ENCODE data around the gene SYT9.
A peak's percentile ranks its signal among the peaks of the same experiment; 100 is the strongest.
"Not testable (repeated sequence)": the region's sequence is repeated elsewhere in the genome, so short reads cannot be mapped to it uniquely, and the experiment has no call there.

Gene SYT9

GRCh38 chr11:7501894-7502293 is 250.2 kb downstream of the SYT9 start:
- no peak for DNase-seq (ENCODE audit: low read depth)

GRCh38 chr11:7506243-7506642 is 254.5 kb downstream of the SYT9 start:
- no peak for DNase-seq (ENCODE audit: low read depth)

- no peak for DNase-seq (ENCODE audit: low read depth)
Observed at GRCh38 chr11:7508087-7508486, 256.4 kb downstream of the SYT9 start.

DNA sequence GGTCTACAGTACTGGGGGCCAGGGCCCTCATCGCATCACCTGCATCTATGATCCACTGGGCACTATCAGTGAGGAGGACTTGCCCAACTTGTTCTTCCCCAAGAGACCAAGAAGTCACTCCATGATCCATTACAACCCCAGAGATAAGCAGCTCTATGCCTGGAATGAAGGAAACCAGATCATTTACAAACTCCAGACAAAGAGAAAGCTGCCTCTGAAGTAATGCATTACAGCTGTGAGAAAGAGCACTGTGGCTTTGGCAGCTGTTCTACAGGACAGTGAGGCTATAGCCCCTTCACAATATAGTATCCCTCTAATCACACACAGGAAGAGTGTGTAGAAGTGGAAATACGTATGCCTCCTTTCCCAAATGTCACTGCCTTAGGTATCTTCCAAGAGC is 258.3 kb downstream of the SYT9 start:
- no peak for DNase-seq (ENCODE audit: low read depth)

GRCh38 chr11:7511401-7511800 is 259.7 kb downstream of the SYT9 start:
- DNase-seq (ENCODE audit: low read depth): no peak

DNA sequence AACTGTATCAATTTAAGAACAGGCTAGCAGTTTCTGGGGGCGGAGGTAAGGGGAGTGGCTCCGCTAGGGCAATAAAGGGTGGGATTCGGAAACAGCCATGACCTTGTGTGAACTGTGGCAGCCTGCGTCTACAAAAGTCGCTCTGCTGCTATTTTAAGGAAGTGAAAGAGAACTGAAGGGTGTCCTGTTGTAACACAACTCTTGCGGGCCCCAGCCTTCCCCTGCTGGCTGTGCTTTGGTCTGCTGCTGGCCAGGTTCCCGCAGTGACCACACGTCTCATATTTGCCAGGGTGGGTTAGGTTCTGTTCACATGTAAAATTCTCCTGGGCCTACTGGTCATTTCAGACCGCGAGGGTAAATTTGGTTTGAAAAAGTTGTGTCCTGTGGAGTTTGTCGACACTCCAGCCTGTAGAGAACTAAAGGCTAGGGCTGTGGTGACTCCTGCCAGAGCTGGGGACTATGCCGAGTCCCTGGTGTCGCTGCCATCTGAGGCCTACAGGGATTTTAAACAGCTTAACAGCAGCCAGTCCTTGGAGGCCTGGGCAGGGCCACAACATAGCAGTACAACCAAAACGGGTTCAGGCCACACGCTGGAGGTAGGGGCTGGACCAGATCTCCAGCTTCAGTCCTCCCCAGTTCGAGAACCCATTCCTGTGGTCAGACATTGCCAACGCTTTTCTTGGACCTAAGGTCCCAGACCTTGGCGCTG is 261.0 kb downstream of the SYT9 start:
- DNase-seq (ENCODE audit: low read depth): no peak

DNA sequence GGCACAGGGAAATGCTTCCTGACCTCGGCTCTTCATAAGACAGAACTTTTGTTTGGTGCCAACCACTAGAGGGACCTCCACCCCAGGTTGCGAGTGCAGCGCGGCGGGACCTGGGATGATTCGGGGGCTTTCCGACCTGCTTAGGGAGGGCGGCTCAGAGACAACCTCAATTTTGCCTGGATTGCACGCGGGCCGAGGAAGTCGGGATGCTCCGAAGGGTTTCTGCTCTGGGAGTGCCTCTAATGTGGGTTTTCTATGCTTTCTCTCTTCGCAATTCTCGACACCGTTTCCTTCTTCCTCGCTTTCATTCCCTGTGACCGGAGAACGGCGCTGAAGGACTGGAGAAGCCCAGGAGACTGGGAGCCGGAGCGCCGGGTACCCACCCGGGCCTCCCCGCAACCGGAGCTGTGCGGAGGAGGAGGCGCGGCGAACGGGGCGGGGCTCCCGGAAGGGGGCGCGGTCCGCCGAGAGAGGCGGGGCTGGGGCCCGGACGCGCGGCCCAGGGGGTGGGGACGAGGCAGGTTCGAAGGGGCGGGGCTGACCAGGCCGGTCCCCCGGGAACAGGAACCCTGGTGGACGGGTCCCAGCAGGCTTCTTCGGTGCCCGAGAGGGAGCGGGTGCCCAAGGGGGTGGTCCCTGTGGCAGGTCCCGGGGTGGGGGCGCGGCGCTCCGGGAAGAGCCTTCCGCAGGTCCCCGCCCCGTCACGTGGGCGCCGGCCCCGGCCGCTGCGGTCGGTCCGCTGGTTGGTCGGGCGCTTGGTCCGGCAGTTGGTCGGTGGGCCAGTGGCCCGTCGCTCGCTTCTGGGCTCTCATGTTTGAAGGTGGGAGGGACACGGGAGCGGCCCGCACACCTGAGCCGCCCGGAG is 261.8 kb downstream of the SYT9 start, which contains the start of gene PPFIBP2:
Gene PPFIBP2 (plus strand): TSS at position 766 of the 865 bp plus-strand sequence. CDS start 35,477 bp downstream, outside the sequence.
- peak; percentile 71 for DNase-seq (ENCODE audit: low read depth)

DNA sequence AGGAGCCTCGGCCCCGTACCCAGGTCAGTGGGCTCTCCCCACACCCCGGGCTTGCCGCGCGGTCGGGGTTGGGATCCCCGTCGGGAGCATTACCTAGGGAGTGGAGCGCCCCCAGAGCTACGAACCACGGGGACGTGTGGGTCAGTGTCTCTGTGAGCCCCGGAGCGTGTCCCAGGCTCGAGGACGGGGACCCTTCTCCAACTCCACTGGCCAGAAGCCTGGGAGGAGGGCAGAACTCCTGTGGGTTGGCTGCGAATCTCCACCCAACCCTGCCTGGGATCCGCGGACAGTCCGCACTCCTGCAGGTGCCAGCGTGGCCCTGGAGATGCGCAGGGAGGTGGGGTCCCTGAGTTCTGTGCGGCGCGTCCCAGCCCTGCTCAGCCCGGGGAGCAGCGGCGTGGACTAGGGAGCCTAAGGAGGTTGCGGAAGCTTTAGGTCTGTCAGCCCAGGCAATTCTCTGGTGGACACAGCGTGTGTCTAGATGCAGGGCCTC is 262.4 kb downstream of the SYT9 start:
- DNase-seq (ENCODE audit: low read depth): no peak

DNA sequence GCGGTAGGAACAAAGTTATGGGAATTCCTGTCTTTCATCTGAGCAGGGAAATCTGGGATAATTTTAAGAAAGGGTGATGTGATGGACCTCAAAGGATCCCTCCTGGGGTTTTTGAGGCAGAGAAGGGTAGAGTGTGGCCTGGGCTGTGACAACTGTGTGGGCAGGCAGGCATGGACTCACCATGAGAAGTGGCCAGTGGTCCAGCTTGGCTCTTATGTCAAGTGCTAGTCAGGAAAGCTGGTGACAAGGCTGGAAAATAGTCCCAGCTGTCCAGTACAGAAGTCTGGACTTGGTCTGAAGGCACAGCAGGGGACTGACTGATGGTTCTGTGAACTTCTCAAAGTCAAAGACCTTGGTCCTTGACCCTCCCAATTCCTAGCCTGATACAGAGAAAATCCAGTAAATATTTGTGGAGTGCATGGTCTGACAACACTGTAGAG is 263.8 kb downstream of the SYT9 start:
- no peak for DNase-seq (ENCODE audit: low read depth)

DNA sequence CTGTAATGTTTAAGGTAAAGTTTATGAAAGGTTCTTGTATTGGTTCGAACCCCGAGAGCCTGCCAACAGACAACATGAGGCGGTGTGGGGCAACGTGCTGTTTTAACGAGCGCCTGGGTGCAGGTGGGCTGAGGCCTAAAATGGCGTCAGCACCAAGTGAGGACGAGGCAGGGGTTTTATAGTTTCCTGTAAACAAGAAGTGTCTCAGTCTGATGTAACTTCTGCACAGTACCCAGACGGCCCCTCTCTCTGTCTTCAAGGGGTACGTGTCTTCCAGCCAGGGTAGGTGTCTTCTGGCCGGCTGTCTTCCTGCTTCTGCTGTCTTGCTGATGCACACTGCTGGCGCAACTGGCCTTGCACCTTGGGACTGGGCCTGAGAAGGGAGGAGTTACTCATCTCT is 264.8 kb downstream of the SYT9 start:
- DNase-seq (ENCODE audit: low read depth): no peak

GRCh38 chr11:7517743-7518142 is 266.0 kb downstream of the SYT9 start:
- DNase-seq (ENCODE audit: low read depth): not testable (repeated sequence)
